Neural cell (in vitro differentiated cells): Measurements from ENCODE around the gene CIRBP.

ENCODE experiments used
- CTCF ChIP-seq: fragments of 450-650 bp; IDR thresholded peaks from 2 replicates; pipeline ENCODE4 v1.5.1; 2014; ENCODE audit warnings: antibody characterized with exemption, mild to moderate bottlenecking, moderate library complexity; ENCODE audit not compliant: poor library complexity, severe bottlenecking
- EP300 ChIP-seq: fragments of 450-650 bp; conservative IDR thresholded peaks from 2 replicates; pipeline ENCODE4 v1.6.1; 2014; ENCODE audit warnings: antibody characterized with exemption, mild to moderate bottlenecking, moderate library complexity; ENCODE audit not compliant: poor library complexity, severe bottlenecking
- EZH2 ChIP-seq: fragments of 200-600, 300-800 bp; shearing (Covaris generic), sonication (generic); IDR thresholded peaks from 2 replicates; pipeline ENCODE4 v1.6.1; 2014; ENCODE audit warnings: antibody characterized with exemption, low read length, borderline replicate concordance, mild to moderate bottlenecking; ENCODE audit not compliant: insufficient read depth, poor library complexity, severe bottlenecking
- RAD21 ChIP-seq: fragments of 450-650 bp; conservative IDR thresholded peaks from 2 replicates; pipeline ENCODE4 v1.6.1; 2014; ENCODE audit warnings: antibody characterized with exemption, mild to moderate bottlenecking, moderate library complexity
- TF ChIP-seq, protein P1 (sequence below): IDR thresholded peaks from 2 replicates; pipeline ENCODE4 v1.6.1; 2012; ENCODE audit warnings: borderline replicate concordance

GRCh38 chr19:1254530-1255185, 14.5 kb upstream of the CIRBP start:
- TF ChIP-seq RAD21 (no peak), CTCF (no peak), EZH2 (no peak), EP300 (no peak)
- TF ChIP-seq, protein P1, sequence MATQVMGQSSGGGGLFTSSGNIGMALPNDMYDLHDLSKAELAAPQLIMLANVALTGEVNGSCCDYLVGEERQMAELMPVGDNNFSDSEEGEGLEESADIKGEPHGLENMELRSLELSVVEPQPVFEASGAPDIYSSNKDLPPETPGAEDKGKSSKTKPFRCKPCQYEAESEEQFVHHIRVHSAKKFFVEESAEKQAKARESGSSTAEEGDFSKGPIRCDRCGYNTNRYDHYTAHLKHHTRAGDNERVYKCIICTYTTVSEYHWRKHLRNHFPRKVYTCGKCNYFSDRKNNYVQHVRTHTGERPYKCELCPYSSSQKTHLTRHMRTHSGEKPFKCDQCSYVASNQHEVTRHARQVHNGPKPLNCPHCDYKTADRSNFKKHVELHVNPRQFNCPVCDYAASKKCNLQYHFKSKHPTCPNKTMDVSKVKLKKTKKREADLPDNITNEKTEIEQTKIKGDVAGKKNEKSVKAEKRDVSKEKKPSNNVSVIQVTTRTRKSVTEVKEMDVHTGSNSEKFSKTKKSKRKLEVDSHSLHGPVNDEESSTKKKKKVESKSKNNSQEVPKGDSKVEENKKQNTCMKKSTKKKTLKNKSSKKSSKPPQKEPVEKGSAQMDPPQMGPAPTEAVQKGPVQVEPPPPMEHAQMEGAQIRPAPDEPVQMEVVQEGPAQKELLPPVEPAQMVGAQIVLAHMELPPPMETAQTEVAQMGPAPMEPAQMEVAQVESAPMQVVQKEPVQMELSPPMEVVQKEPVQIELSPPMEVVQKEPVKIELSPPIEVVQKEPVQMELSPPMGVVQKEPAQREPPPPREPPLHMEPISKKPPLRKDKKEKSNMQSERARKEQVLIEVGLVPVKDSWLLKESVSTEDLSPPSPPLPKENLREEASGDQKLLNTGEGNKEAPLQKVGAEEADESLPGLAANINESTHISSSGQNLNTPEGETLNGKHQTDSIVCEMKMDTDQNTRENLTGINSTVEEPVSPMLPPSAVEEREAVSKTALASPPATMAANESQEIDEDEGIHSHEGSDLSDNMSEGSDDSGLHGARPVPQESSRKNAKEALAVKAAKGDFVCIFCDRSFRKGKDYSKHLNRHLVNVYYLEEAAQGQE: no peak
